ENCODE measurements around the gene PRRC2B.

Gene PRRC2B

DNA sequence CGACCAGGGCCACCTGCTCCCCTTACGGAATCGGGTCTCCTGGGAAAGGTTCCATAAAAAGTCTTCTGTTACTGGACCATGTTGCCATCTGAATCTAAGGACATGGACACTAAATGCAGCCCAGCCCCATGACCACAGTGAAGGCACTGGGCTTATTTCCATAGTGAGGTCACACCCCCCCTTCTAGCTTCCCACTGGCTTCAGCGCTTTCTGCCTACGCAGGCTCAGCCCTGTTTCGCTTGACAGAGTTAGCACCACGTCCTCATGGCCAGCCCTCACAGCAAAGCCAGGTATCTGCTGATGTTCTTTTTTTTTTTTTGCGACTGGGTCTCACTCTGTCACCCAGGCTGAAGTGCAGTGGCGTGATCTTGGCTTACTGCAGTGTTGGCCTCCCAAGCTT lies 123.0 kb downstream of the PRRC2B start:
- no peak for DNase-seq (ENCODE audit: low read depth)

DNA sequence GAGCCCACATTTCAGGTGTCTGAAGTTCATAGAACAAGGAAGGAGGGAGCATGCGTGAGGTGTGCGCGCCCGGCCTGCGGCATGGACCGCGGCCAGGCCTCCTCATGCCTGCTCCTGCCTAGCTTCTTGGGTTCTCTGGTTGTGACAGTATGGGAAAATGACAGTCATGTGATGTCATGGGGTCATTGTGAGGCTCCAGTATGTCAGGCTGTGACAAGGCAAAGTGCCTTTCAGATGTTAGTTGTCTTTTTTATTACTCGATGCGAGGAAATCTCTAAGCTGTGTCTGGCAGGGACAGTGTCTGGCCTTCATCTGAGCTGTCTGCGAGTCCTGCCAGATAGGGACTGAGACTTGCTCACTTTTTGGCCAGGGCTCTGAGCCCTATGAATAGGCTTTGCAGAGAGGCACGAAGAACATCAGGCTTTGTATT lies 123.9 kb downstream of the PRRC2B start:
- no peak for DNase-seq (ENCODE audit: low read depth)

DNA sequence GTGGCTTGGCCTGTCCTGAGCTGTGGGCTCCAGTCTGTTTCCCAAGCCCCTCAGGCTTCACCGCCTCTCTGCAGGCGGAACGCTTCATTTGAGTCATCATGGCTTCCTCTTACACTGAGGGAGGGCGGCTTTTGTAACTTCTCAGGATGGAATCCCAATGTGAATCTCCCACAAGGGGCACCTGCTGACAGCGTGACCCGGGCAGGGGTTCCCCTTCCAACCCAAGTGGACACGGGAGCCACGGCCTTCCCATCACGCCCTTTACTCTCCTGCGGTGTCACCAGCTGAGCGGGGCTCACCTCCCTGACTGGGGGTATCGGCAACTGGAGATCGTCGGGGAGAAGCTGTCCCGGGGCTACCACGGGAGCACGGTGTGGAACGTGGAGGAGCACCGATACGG lies 124.7 kb downstream of the PRRC2B start:
- no peak for DNase-seq (ENCODE audit: low read depth)

GRCh38 chr9:131520503-131520902 lies 126.6 kb downstream of the PRRC2B start:
- no peak for DNase-seq (ENCODE audit: low read depth)

DNA sequence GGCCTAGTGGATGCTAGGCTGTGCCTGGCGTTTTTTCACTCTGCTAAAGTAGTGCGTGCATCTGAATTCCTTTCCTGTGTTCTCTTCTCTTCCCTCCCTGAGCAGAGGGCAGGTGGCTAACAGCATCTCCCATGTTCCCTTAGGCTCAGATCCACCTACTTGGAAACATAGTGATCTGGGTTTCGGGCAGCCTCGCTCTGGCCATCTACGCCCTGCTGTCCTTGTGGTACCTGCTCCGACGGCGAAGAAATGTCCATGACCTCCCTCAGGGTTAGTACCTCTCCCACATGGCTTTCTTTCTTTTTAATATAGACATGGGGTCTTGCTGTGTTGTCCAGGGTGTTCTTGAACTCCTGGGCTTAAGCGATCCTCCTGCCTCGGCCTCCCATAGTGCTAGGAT lies 127.3 kb downstream of the PRRC2B start:
- DNase-seq (ENCODE audit: low read depth) = no peak

DNA sequence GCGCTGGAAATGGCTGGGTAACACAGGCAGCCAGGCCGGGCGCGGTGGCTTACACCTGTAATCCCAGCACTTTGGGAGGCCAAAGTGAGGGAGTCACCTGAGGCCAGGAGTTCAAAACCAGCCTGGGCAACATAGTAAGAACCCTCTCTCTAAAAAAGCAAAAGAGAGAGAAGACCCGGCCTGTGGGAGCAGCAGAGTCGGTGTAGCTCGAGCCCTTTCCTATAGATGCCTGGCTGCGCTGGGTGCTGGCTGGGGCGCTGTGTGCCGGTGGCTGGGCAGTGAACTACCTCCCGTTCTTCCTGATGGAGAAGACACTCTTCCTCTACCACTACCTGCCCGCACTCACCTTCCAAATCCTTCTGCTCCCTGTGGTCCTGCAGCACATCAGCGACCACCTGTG lies 127.9 kb downstream of the PRRC2B start:
- no peak for DNase-seq (ENCODE audit: low read depth)

DNA sequence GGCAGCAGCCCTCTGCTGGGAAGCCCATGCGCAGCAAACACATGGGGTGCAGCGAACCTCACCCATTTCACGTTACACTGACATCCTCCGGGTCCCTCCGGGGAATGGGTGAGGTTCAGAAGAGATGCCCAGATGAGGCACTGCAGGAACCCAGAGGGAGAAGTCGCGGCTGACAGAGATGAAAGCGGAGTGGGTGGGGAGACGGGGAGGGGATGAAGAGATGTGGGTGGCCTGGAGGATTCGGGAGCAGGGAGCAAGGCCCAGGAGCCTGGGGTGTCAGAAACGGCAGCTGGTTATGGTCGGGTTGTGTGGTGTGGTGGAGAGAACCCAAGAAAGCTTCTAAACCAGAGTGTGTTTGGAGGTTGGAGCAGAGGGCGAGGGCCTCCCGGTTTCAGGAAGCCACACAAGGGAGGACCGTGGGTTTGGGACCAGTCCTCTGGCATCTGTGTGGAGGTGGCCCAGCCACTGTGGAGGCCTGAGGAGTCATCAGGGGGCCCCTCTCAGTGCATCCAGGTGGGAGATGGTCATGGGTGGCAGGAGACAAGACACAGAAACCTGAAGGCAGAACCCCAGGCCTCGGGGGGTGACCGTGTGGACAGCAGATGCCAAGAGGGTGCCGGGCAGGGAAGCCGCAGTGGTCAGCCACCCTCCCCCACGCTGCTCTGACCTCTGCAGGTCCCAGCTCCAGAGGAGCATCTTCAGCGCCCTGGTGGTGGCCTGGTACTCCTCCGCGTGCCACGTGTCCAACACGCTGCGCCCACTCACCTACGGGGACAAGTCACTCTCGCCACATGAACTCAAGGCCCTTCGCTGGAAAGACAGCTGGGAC lies 128.6 kb downstream of the PRRC2B start:
- no peak for DNase-seq (ENCODE audit: low read depth)

DNA sequence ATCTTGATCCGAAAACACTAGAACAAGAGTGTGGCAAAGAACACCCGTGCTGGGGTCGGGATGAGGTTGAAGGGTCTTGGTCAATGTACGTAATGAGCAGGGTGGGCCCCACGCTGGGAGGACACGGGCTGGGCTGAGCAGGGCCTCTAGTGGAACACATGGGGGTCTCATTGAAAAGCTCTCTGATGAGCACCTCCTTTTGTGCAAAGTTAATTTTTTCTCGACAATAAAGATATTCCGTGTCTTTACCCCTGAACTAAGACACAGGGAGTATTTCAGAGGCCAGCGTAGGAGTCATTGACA lies 129.2 kb downstream of the PRRC2B start:
- DNase-seq (ENCODE audit: low read depth) = no peak

DNA sequence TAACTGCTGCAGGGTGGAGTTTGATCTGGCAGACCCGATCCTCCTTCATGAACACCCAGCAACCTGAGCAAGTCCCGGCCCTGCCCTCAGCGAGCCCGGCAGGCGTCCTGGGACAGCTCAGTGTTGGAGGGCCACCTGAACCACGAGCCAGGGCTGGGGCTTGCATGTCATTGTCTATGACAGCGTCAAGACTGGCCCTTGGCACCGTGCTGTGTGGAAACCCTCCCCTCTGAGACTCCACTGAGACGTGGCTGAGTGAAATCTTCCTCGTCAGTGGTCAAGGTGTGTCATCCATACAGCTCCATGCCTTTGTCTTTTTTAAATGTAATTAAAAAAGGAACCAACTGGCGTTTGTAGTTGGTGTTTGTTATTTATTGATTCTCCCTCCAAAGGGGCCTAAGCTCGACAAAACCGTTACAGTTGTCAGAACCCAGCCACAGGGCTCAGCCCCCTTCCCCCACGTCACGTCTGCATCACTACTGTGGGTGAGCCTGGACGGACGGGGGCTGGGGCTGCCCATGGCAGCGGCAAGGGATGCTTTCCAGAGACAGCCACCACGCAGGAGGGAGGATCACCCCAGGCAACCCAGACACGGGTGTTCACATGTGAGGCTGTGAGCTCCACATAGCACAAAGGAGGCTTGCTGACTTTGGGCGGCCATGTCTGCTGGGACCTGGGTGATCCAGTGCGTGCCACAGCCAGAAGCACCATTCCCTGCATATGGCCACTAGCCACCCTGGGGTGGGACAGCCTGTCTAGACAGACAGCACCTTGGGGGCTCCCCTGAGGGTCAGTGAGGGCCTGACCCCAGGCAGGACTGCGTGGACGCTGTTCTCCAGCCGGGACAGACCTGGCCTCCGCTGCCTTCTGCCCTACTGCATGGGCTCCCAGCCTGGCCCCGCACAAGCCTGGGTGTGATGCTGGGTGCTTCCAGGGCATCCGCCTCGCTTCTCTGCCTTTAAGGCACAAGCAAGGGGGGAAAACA lies 129.9 kb downstream of the PRRC2B start:
- no peak for DNase-seq (ENCODE audit: low read depth)

DNA sequence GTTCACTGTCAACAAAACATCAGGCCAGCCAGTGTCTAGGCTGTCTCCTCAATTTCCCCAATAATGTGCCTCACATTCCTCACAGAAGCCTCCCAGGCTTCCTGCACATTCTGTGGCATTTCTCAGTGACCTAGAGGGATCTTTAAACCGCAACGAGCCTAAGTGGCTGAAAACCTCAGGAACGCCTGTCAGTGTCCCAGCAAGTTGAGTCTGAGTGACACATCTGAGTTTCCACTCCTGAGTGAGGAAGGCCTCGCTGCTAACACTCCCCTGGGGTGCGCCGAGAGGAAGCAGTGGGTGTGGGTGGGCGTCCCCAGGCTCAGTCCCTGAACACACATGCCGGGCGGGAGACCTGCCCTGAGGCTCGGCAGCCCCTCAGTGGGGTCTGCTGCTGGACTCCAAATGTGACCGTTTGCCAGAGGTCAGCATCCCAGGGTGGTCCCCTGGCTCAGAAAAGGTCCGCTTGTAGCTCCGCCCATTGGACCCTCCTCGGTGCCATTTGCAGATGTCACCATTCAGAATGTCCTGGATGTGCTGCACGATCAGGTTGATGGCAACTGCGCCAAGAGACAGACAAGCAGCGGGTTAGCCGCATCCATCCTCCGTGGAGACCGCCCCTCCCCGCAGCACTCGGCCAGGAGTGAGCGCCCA lies 130.9 kb downstream of the PRRC2B start:
- no peak for DNase-seq (ENCODE audit: low read depth)

GRCh38 chr9:131525643-131526565 lies 132.0 kb downstream of the PRRC2B start:
- DNase-seq (ENCODE audit: low read depth) = no peak

DNA sequence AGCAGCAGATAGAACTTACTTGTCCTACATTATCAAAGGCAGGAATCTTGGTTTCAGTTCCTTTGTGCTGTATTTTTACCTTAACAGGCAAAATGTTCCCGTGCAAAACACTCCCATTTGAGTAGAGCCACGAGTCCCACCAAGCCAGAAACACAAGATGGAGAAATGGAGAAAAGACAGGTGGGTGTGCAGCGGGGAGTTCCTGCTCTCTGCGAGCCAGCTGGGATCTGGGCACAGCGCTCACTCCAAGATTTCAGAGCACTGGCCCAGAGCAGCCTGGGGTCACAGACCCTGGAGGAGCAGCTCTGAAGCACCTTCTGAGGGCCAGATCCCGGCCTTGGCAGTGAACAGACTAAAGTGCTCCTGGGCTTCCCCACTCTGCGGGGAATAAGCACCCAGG lies 134.3 kb downstream of the PRRC2B start:
- no peak for DNase-seq (ENCODE audit: low read depth)

GRCh38 chr9:131528886-131529505 lies 135.1 kb downstream of the PRRC2B start:
- no peak for DNase-seq (ENCODE audit: low read depth)

- no peak for DNase-seq (ENCODE audit: low read depth)
Observed at GRCh38 chr9:131529597-131530545, 136.0 kb downstream of the PRRC2B start.

DNA sequence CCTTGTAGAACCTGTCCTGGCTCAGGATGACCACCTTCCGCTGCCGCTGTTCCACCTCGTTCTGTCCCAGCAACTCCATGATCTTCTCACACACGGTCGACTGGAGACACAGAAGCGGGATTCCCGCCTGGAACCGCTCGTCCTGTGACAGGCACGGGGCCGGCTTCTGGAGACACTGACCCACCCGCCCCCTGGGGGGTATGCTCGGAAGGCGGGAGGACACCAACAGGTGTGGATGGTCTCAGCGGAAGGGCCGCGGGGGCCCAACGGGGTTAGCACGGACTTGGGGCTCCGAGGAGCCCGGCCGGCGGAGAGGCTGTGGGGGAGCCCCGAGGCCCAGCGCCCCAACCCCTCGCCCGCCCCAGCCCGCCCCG lies 136.6 kb downstream of the PRRC2B start:
- peak; percentile 10 for DNase-seq (ENCODE audit: low read depth)

GRCh38 chr9:131530920-131531832 lies 137.3 kb downstream of the PRRC2B start, which contains the start of gene UCK1:
Gene UCK1, minus strand, starts transcription at chr9:131531263. Its CDS starts 89 bp downstream, at chr9:131531174.
- DNase-seq (ENCODE audit: low read depth) = peak; percentile 50

DNA sequence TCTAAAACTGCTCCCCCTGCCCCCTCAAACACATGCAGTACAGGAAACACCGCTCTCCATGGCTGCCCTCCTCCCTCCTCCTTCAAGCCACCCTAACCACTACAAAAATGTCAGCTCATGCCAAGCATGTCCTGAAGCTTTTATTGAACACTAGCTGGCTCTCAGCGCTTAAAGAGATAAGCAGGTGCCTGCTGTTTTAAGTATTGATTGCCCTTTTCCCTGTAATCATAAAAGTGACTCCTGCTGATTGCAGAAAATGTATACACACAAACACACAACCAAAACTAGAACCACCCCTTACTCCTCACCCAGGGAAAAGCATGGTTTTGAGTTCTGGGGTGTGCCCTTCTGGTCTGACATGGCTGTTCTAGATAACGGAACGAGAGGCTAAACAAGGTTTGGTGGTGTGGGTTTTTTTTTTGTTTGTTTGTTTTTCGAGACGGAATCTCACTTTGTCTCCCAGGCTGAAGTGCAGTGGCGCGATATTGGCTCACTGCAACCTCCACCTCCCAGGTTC lies 140.9 kb downstream of the PRRC2B start:
- no peak for DNase-seq (ENCODE audit: low read depth)

- no peak for DNase-seq (ENCODE audit: low read depth)
Observed at GRCh38 chr9:131537946-131538345, 144.1 kb downstream of the PRRC2B start.
